ENCODE results near the gene TMEM191B.
"Not testable (repeated sequence)": the region's sequence is repeated elsewhere in the genome, so short reads cannot be mapped to it uniquely, and the experiment has no call there.

- TF ChIP-seq CTCF (conservative IDR thresholded peaks at IDR 0.05; ENCODE audit: low read length); EZH2phosphoT487 (IDR thresholded peaks at IDR 0.05; ENCODE audit: borderline replicate concordance, low read depth, low read length): not testable (repeated sequence)
Measured at GRCh38 chr22:18574555-18574954, 47.0 kb downstream of the TMEM191B start.
